HG03558 (cell line): ENCODE measurements around the gene CHL1.
A peak's percentile ranks its signal among the peaks of the same experiment; 100 is the strongest.

ENCODE experiments used
- ATAC-seq: cut with Tn5 transposase; IDR thresholded peaks from one replicate; pipeline ENCODE4 v1.9.1; 2021; ENCODE audit warnings: moderate number of reproducible peaks; ENCODE audit not compliant: unreplicated experiment; ENCODE audit errors: extremely low read depth

The CHL1 gene

GRCh38 chr3:274927-275326 is 78.4 kb downstream of the CHL1 start:
- ATAC-seq: no peak

GRCh38 chr3:277873-278272 is 81.3 kb downstream of the CHL1 start:
- no peak for ATAC-seq

- ATAC-seq: peak; percentile 52
These were observed 81.9 kb downstream of the CHL1 start for GRCh38 chr3:278300-279064.

DNA sequence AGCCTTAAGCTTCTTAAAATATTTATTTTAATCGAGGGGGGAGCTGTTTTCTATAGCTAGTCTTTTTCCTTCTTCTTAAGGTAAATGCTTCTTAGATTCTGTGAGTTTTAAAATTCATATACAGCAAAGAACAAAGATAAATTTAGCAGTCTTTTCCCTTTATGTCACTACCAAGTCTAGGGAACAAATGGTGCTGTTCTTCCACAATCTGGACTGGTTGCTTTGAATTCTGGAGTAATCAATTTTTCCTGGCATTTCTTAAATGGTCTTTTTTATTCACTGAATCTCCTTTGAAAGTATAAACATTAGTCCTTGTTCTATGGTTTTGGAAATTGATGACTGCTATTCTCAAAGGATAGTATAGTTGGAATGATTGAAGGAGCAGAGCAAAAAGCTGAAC is 82.8 kb downstream of the CHL1 start:
- ATAC-seq: no peak

- no peak for ATAC-seq
These were observed 84.1 kb downstream of the CHL1 start for GRCh38 chr3:280681-281080.

- no peak for ATAC-seq
These were observed 87.8 kb downstream of the CHL1 start for GRCh38 chr3:284322-284721.

- no peak for ATAC-seq
These were observed 91.9 kb downstream of the CHL1 start for GRCh38 chr3:288417-288816.

- ATAC-seq: no peak
These were observed 94.5 kb downstream of the CHL1 start for GRCh38 chr3:291028-291427.

DNA sequence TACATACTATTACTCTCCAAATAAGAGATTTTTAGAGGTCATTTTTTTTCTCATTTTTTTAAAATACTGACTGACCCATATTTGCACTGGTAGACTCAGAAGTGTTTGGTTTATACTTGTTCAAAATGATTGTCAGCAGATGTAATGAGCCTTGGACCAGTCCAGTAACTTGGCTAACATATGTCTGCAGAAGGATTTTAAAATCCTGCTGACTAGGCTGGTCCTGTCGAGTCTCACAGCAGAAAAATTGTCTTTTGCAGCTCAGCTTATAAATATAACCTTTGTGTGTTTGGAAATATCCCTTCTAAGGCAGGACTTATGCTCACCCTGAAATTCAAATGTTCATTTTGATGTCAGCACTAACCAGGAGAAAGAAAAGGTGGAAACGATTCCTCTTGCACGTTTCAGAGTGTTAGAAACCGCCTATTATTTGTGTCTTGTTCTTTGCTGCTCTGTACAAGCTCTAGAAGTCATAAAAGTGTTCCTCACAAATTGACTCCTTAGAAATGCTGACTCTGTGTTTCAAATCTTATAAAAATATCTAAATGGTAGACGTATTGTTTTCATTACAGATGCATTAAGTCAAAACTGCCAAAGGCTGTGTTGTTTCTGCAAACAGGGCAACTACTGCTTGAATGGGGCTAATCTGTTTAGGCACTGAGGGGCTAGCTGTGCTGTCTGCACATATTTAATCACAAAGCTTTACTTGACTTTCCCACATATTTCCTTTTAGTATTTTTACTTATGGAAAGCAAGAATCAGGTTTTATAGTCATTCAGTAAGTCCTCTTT is 95.3 kb downstream of the CHL1 start:
- no peak for ATAC-seq

- no peak for ATAC-seq
These were observed 97.5 kb downstream of the CHL1 start for GRCh38 chr3:294096-294495.

GRCh38 chr3:294581-294980 is 98.0 kb downstream of the CHL1 start:
- ATAC-seq: no peak

GRCh38 chr3:295166-295565 is 98.6 kb downstream of the CHL1 start:
- no peak for ATAC-seq

DNA sequence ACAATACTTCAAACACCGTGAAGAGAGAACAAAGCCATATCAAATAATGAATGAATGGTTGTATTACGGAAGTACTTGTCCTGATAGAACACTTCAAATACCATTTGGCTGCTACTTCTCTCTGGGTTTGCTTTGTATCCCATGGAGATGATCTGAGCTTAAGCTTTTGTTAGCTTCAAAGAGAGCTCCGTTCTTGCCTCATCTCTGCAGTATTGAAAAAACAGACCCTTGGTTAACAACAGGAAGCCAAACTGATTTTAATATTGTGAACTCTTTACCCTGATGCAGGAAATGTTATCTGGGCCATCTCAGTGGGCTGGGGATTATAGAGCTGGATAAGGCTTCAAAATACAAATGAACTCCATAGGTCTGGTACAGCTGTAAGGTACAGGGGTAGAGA is 101.0 kb downstream of the CHL1 start:
- no peak for ATAC-seq

DNA sequence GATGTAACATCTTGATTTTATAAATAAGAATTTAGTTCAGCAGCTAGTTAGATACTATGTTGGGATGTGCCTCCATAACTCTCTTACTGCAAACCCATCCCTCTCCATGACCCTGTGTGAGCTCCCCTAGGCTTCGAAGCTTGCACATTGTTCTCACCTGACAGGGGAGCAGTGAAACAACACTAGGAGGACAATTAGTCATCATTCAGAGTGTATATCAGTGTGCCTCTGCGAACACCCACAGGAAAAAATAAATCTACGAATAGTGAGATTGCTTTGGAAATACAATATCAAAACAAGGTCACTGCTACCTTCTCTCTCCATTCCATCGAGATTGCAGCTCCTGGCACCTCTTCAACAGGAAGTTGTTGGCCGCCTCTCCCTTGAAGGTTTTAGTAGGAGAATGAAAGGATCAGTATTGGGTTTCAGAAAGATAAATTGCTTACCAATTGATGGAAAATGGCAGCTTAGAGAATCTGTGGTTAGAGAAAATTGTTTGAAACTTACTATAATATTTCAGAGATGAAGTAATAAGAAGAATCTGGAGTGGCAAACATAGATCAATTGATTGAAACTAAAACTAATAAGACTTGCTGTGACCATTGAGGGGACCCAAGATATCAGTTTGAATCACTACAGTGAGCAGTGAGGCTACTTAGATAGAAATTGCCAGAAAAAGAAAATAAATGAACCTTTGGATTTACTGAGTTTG is 103.2 kb downstream of the CHL1 start:
- no peak for ATAC-seq

GRCh38 chr3:307182-307581 is 110.6 kb downstream of the CHL1 start:
- no peak for ATAC-seq

GRCh38 chr3:308597-309321 is 112.2 kb downstream of the CHL1 start:
- no peak for ATAC-seq

DNA sequence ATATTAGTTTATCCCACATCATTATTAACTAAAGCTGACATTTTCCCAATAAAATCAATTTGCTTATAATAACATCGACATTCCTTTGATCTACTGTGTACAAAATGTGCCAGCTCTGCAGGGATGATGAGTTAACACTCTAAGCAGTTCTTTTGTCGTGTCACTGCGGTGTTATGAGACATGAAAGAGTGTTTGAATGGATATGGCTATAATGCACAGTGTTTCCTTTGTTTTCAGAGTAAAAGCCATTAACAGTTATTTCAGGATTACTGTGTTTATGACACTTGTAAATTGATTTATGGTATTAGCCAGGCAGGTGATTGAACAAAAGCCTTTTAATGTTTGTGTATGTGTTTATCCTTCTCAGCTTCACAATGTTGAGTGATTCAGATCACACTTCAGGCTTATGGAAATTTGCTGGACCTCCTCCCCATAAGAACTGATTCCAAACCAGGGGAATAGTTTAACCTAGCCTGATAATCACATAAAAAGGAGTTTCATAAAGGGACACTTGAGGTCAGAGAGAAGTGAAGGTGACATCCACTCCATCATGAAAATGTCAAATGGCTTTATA is 115.7 kb downstream of the CHL1 start:
- ATAC-seq: no peak

DNA sequence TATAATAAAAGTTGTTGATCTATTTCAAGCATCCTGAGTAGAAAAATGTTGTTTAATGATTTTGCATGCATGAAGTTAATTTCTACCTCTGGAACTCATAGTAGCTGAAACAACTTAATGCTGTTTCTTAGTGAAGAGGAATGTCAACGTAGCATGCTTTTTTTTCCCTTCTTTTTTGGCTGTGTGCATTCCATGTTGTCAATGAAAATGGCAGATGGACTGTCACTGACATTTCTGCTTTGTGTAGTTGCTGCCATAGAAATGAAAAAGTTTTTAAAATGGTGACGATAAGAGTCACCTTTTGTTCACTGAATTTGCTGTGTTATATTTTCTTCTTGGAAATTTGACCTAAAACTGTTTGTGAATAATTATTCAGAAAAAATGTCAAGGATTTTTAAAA is 116.3 kb downstream of the CHL1 start:
- ATAC-seq: no peak

DNA sequence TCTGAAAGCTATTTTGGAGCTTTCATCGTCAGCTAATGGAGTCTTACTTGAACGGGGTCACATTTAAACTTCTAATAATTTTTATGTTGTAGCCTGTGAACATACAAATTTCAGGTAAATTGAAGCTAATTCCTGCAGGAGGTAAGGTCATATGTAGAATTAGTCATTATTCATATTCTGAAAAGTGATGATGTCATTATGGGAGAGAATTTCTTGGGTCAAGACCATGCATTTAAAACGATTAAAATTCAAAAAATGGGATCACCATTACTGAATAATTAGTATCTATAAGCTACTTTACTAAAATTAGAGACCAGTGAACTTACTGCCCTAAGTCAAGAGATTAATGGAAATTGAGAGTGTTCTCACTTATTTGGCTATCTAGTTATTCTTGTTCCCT is 120.4 kb downstream of the CHL1 start:
- no peak for ATAC-seq

GRCh38 chr3:318903-319302 is 122.3 kb downstream of the CHL1 start:
- no peak for ATAC-seq
